WTC11 (cell line): ENCODE measurements around the gene WWOX.

Source experiments
- ESRRA ChIP-seq: sonication (generic); formaldehyde crosslinking; IDR thresholded peaks from 2 replicates; pipeline ENCODE4 v1.8.1; 2022; ENCODE audit warnings: mild to moderate bottlenecking, missing genetic modification reagents, borderline replicate concordance
- FOXP1 ChIP-seq: sonication (generic); formaldehyde crosslinking; IDR thresholded peaks from 2 replicates; pipeline ENCODE4 v1.8.0; 2022; ENCODE audit warnings: missing genetic modification reagents, mild to moderate bottlenecking, moderate library complexity, borderline replicate concordance
- NFYB ChIP-seq: sonication (generic); formaldehyde crosslinking; conservative IDR thresholded peaks from 2 replicates; pipeline ENCODE4 v1.8.0; 2022; ENCODE audit warnings: low read depth, missing genetic modification reagents
- USF2 ChIP-seq: sonication (generic); formaldehyde crosslinking; IDR thresholded peaks from 2 replicates; pipeline ENCODE4 v1.8.1; 2023; ENCODE audit warnings: mild to moderate bottlenecking, missing genetic modification reagents, moderate library complexity
- ZNF138 ChIP-seq: sonication (generic); formaldehyde crosslinking; conservative IDR thresholded peaks from 2 replicates; pipeline ENCODE4 v1.8.1; 2022; ENCODE audit warnings: mild to moderate bottlenecking, moderate library complexity, missing genetic modification reagents
- TF ChIP-seq, protein P1 (sequence below): fragments of 200-600 bp; IDR thresholded peaks from 2 replicates; pipeline ENCODE4 v1.8.0; 2022; ENCODE audit warnings: antibody characterized with exemption
- TF ChIP-seq, protein P2 (sequence below): sonication (generic); formaldehyde crosslinking; IDR thresholded peaks from 2 replicates; pipeline ENCODE4 v1.8.0; 2022; ENCODE audit warnings: mild to moderate bottlenecking, missing genetic modification reagents

DNA sequence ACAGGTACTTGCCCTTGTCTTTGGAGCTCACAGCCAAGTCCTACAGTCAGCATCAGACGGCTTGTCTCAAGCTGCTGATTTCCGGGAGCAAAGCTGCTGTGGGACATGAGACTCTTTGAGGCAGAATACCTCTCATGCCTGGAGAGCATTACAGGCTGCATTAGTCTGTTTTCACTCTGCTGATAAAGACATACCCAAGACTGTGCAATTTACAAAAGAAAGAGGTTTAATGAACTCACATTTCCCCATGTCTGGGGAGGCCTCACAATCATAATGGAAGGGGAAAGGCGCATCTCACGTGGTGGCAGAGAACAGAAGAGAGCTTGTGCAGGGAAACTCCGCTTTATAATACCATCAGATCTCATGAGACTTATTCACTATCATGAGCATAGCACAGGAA lies 661.2 kb downstream of the WWOX start:
- TF ChIP-seq, protein P1, sequence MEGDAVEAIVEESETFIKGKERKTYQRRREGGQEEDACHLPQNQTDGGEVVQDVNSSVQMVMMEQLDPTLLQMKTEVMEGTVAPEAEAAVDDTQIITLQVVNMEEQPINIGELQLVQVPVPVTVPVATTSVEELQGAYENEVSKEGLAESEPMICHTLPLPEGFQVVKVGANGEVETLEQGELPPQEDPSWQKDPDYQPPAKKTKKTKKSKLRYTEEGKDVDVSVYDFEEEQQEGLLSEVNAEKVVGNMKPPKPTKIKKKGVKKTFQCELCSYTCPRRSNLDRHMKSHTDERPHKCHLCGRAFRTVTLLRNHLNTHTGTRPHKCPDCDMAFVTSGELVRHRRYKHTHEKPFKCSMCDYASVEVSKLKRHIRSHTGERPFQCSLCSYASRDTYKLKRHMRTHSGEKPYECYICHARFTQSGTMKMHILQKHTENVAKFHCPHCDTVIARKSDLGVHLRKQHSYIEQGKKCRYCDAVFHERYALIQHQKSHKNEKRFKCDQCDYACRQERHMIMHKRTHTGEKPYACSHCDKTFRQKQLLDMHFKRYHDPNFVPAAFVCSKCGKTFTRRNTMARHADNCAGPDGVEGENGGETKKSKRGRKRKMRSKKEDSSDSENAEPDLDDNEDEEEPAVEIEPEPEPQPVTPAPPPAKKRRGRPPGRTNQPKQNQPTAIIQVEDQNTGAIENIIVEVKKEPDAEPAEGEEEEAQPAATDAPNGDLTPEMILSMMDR, result no peak
- no peak for TF ChIP-seq ZNF138 (CRISPR knock-in tag)
- TF ChIP-seq, protein P2, sequence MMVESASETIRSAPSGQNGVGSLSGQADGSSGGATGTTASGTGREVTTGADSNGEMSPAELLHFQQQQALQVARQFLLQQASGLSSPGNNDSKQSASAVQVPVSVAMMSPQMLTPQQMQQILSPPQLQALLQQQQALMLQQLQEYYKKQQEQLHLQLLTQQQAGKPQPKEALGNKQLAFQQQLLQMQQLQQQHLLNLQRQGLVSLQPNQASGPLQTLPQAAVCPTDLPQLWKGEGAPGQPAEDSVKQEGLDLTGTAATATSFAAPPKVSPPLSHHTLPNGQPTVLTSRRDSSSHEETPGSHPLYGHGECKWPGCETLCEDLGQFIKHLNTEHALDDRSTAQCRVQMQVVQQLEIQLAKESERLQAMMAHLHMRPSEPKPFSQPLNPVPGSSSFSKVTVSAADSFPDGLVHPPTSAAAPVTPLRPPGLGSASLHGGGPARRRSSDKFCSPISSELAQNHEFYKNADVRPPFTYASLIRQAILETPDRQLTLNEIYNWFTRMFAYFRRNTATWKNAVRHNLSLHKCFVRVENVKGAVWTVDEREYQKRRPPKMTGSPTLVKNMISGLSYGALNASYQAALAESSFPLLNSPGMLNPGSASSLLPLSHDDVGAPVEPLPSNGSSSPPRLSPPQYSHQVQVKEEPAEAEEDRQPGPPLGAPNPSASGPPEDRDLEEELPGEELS, result no peak
- TF ChIP-seq NFYB (CRISPR knock-in tag), result no peak
- TF ChIP-seq FOXP1 (CRISPR knock-in tag), result no peak
- TF ChIP-seq USF2 (CRISPR knock-in tag), result no peak
- TF ChIP-seq ESRRA (CRISPR knock-in tag), result no peak
